MG63 (cell line): ENCODE results near the gene CEMIP2. TPM values are rescaled to one million over a fixed set of nuclear protein-coding genes. Genes with fewer than 3 reads are reported as not detected.

Experiments used
- DNase-seq: peaks from one replicate; pipeline ENCODE4 v3.0.0-alpha.2; 2020
- H3K27me3 ChIP-seq: fragments of 250-450 bp; sonication (Bioruptor Pico); 2 replicates; pipeline ENCODE4 v1.5.1; 2020; ENCODE audit warnings: mild to moderate bottlenecking, moderate library complexity
- H3K36me3 ChIP-seq: fragments of 250-450 bp; sonication (Bioruptor Pico); 2 replicates; pipeline ENCODE4 v1.5.1; 2020; ENCODE audit warnings: mild to moderate bottlenecking, moderate library complexity
- H3K4me3 ChIP-seq: fragments of 250-450 bp; sonication (Bioruptor Pico); 2 replicates; pipeline ENCODE4 v1.5.1; 2020; ENCODE audit warnings: mild to moderate bottlenecking, moderate library complexity
- H3K9me3 ChIP-seq: fragments of 250-450 bp; sonication (Bioruptor Pico); 2 replicates; pipeline ENCODE4 v1.5.1; 2020; ENCODE audit warnings: mild to moderate bottlenecking, moderate library complexity
- total RNA-seq: library from RNA; depleted of rRNA; stranded (reverse); fragments of >200 nt; shearing (Covaris generic); gene quantifications from 2 replicates; pipeline ENCODE4 v1.2.3, GENCODE V29; 2014; ENCODE audit warnings: low replicate concordance

CEMIP2 gene
- total RNA-seq, 1 experiment from 2014 or later = 7.8 TPM

DNA sequence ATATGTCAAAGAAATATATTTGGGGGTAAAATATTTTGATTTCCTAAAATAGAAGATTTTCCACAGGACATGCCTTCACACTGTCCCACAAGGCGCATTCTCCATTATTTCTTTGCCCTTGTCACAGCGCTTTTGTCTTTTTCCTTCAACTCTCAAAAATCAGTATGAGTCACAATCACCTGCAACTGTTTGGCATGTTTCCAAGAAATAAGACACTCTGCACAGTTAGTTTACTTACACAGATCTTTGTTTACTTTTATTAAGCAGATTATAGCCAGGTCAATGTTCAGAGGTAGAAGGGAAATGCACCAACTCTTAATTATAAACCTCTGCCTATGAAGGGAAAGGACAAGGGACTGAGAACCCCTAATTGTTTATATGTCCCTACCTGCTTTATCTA is 9.5 kb downstream of the CEMIP2 start:
- DNase-seq = no peak
- H3K27me3 ChIP-seq = no peaks in the 10 kb centered on the region
- H3K9me3 ChIP-seq = no peaks in the 10 kb centered on the region
- H3K36me3 ChIP-seq = no peaks in the 10 kb centered on the region
- no peak overlapping the region for H3K4me3 ChIP-seq

DNA sequence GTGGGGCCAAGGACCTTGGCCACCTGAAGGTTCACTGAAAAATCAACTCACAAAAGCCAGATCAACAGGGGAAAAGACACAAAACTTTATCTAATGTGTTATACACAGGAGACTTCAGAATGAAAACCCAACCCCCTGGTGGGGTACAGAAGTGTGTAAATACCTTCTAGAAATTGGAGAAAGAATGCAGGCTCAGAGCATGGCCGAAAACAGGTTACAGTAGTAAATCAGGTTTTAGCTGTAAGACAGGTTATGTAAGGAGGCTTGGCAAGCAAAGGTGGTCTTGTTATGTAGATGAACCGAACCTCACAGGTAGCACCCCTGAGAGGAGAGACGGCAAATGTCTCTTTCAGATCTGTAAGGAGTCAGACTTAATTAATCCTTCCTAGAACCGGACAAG is 10.0 kb downstream of the CEMIP2 start:
- H3K27me3 ChIP-seq = no peaks in the 10 kb centered on the region
- H3K36me3 ChIP-seq = no peaks in the 10 kb centered on the region
- H3K4me3 ChIP-seq = no peak overlapping the region
- no peak for DNase-seq
- H3K9me3 ChIP-seq = no peaks in the 10 kb centered on the region

DNA sequence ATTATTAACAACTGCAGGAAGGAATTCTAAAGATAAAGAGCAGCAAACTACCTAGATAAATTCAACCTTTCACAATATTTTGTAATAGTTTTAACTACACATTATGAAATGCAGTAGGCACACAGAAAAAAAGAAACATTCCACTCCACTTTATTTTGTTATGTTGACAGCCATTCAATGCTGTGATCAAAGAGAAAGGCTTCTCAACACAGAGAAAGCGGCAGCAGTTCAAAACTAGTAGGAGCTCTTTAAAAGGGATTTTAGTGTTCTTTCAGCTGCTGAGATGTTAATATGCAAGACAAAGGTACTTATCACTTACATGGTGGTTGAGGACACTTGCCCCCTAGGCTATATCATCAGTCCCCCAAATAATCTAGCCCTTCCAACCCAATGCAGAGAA is 11.6 kb downstream of the CEMIP2 start:
- H3K27me3 ChIP-seq = no peaks in the 10 kb centered on the region
- no peak for DNase-seq

DNA sequence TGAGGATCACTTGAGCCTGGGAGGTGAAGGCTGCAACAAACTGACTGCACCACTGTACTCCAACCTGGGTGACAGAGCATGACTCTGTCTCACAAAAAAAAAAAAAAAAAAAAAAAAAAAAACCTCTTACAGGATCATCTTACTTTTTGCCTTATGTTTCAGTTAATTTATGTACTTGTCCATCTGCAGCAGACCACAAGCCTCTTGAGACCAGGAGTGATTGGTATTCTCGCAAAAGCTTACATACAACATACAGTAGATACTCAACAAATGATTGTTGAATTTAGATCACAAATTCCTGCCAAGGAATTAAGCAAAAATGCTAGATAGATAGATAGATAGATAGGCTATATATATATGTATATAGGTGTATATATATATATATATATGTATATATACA is 12.4 kb downstream of the CEMIP2 start:
- Histone ChIP-seq H3K9me3 (no peaks in the 10 kb centered on the region), H3K36me3 (no peaks in the 10 kb centered on the region), H3K4me3 (no peak overlapping the region), H3K27me3 (no peaks in the 10 kb centered on the region)
- no peak for DNase-seq

More for the DNA sequence above, 11.6 kb downstream of the CEMIP2 start:
- Histone ChIP-seq H3K36me3 (no peaks in the 10 kb centered on the region), H3K9me3 (no peaks in the 10 kb centered on the region), H3K4me3 (no peak overlapping the region)

DNA sequence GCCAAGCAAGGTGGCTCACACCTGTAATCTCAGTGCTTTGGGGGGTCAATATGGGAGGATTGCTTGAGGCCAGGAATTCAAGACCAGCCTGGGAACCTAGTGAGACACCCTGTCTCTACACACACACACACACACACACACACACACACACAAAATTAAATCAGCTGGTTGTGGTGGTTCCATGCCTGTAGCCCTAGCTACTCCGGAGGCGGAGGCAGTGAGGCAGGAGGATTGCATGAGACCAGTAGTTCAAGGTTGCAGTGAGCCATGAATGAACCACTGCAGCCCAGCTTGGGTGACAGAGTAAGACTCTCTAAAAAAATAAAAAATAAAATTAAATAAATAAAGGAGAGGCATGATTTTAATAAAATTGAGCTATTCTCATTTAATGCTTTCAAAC is 13.1 kb downstream of the CEMIP2 start:
- H3K9me3 ChIP-seq = no peaks in the 10 kb centered on the region
- no peaks in the 10 kb centered on the region for H3K27me3 ChIP-seq
- no peak for DNase-seq
- no peaks in the 10 kb centered on the region for H3K36me3 ChIP-seq
- H3K4me3 ChIP-seq = no peak overlapping the region

DNA sequence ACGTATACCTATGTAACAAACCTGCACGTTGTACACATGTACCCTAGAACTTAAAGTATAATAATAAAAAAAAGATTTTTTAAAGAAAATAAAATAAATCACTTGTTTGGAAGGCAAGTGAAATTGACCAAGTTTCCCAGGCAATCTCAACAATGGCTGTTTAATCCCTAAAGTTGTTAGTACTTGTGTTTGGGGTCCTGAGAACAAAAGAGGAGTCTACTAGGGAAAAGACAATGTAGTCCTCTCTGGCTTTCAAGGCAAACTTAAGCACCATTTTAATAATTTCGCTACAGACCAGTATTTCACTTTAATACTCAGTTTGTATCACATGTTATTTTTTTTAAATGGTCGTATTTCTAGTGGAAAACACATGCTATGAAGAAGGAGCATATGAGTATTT is 14.2 kb downstream of the CEMIP2 start:
- Histone ChIP-seq H3K4me3 (no peak overlapping the region), H3K9me3 (no peaks in the 10 kb centered on the region), H3K36me3 (no peaks in the 10 kb centered on the region), H3K27me3 (no peaks in the 10 kb centered on the region)
- no peak for DNase-seq

DNA sequence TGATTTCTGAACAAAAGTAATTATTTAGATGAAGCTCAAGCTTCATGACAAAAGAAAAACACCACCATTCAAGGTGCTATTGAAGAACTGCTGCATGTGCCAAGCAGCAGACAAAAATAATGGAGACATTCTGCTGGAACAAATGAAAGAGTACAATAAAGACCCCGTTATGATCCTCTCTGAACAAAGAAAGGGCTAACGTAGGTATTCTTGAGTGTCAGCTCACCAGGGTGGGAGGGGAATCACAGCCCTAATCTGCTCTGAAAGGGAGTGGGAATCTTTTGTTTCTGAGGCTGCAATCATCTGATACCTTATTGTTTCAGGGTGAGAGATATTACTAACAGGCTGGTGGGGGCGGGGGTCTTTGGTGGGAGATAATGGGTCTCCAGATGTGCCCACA is 15.4 kb downstream of the CEMIP2 start:
- Histone ChIP-seq H3K9me3 (no peaks in the 10 kb centered on the region), H3K4me3 (no peak overlapping the region), H3K27me3 (no peaks in the 10 kb centered on the region), H3K36me3 (no peaks in the 10 kb centered on the region)
- no peak for DNase-seq

DNA sequence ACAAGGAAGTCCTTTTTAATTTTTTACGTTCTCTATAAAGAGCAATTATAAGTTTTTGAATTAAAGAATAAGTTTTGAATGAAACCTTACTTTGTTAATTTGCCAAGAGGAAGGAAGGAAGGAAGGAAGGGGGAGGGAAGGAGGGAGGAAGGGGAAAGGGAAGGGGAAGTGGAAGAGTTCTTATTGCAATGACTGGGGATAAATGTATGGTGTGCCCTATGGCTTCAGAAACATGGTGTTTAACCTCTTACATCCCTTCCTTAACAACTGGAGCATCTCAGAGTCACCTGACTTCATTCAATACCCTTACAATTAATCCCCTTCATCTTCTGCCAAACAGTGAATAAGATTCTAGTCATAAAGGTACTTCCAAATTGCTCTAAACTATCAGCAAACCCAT is 16.0 kb downstream of the CEMIP2 start:
- Histone ChIP-seq H3K36me3 (no peaks in the 10 kb centered on the region), H3K4me3 (no peak overlapping the region), H3K27me3 (no peaks in the 10 kb centered on the region), H3K9me3 (no peaks in the 10 kb centered on the region)
- DNase-seq = no peak

DNA sequence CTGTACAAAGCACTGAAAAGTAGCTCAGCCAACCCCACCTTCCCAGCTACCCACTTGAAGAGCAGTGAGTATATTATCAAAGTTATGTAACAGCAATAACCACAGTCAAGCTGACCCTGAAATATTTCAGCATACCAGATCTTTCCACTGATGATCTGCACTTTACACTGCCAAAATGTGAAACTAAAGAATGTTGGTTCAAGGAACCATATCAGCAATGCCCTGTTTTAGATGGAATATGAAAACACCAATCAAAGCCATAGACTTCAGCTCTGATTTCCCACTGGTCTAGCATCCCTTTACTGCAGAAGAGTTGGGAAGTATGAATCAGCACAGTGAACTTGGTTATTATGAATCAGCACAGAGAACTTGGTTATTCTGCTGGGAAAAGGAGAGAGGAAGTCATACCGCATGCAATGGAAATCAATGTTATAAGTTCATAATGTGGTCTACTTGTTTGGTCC is 20.0 kb downstream of the CEMIP2 start:
- no peaks in the 10 kb centered on the region for H3K27me3 ChIP-seq
- no peak overlapping the region for H3K4me3 ChIP-seq
- DNase-seq = no peak
- no peaks in the 10 kb centered on the region for H3K36me3 ChIP-seq
- H3K9me3 ChIP-seq = no peaks in the 10 kb centered on the region

DNA sequence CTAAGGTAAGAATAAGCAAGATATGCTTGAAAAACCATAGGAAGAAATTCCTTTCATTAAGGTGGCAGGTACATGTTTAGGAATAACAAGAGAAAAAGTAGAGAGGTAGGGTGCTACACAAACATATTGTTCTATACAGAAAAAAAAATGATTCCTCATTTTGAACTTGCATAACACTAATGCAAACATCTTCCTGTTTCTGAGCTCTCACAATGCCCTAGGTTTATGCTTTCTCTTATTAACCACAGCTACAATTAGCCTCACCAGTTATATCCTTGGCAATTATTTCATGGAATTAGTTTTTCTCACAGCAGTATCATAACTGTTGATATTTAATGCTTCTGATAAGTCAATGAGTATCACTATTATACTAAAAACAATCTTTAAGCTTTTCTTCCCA is 20.7 kb downstream of the CEMIP2 start:
- H3K4me3 ChIP-seq = no peak overlapping the region
- no peak for DNase-seq
- no peaks in the 10 kb centered on the region for H3K27me3 ChIP-seq
- no peaks in the 10 kb centered on the region for H3K9me3 ChIP-seq
- no peaks in the 10 kb centered on the region for H3K36me3 ChIP-seq

DNA sequence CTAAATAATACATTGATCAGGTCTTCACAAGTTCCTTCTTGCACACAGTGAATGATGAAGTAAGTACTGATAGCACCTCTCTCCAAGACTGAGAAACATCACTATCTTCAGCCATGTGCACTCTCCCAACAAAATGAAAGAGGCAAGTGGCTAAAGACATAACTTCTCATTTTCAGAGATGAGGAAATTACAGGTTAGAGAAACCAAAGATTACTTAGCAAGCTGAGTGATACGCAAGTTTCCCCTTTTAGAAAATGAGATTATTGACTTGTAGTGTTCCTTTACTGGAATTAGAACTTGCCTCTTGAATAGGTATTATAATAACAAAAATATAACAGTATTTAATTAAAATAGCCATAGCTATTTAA is 21.6 kb downstream of the CEMIP2 start:
- Histone ChIP-seq H3K36me3 (no peaks in the 10 kb centered on the region), H3K9me3 (no peaks in the 10 kb centered on the region), H3K4me3 (no peak overlapping the region), H3K27me3 (no peaks in the 10 kb centered on the region)
- DNase-seq = no peak

DNA sequence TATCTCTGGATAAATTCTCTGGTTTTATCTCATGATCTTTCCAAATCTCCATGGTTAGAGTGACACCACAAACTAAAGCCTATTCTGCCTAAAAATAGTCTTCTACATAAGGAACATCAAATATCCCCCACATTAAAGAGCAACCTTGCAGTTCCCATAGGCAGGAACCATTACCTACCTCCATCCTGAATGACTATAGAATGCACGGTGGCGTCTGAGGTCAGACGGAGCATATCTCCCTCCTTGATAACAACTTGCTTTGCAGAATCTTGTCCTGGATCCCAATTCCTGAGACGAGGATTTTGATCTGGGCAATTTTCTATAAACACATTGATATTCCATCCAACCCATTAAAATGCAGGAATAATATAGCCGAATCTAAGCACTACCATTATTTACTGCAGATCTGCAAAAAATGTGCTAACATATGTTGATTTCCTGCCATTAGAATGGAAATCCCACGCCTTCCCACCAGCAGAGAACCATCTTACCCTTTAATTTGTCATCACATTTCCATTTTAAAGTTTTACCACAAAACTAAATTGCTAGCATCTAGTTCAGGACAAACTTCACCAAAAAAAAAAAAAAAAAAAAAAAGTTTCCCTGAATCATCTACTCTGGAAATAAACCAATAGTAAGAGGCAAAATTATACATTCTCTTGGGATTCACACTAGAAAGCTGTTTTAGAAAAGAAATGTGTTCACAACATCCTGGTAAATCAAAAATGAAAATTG is 22.1 kb downstream of the CEMIP2 start:
- H3K36me3 ChIP-seq = no peaks in the 10 kb centered on the region
- H3K9me3 ChIP-seq = no peaks in the 10 kb centered on the region
- H3K4me3 ChIP-seq = no peak overlapping the region
- DNase-seq = no peak
- H3K27me3 ChIP-seq = no peaks in the 10 kb centered on the region

DNA sequence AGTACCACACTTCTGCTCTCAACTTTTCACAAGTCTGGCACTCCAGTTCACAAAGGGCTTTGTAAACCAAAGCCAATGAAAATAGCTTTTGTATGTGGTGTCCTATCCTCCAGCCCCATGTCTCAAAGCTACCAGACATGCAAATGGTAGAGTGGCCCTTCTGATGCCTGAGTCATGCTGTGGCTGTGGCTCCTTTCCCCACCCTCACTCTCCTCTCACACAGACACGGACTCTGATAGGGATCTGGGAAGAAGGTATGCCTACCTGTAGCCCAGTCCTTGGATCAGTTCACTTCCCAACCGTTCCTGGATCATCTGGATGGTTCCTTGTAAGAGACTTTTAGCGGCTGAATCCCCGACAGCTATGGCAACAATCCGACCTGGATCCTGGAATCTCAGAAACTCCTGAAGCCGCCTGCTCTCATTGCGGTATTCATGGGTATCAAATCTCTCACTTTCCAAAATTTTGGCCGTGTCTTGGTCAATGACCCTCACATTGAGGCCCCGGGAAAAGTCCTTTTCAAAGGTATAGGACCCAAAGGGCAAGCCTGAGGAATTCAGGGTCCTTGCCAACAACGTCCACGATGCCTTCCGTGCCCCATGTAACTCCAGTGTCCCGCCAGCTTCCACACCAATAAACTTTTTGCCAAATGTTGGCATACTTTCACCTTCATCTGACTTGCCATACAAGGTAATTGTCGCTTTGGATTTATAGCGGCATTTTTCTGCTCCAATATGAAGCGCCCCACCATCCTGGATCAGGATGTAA is 23.4 kb downstream of the CEMIP2 start:
- Histone ChIP-seq H3K9me3 (no peaks in the 10 kb centered on the region), H3K27me3 (no peaks in the 10 kb centered on the region), H3K36me3 (no peaks in the 10 kb centered on the region), H3K4me3 (no peak overlapping the region)
- no peak for DNase-seq

DNA sequence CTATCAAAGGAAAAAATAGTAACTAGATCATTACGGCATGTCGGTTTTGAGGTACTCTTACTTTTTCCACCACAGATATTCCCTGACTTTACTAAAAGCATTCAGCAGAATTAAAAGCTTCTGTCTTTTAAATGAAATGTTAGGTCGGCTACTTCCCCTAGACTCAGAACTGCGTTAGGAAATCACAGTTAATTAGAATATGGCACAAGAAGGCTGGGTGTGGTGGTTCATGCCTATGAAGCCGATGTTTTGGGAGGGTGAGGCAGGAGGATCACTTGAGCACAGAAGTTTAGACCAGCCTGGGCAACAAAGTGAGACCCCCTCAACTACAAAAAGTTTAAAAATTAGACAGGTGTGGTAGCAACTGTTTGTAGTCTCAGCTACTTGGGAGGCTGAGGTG is 24.4 kb downstream of the CEMIP2 start:
- no peaks in the 10 kb centered on the region for H3K9me3 ChIP-seq
- H3K36me3 ChIP-seq = no peaks in the 10 kb centered on the region
- no peaks in the 10 kb centered on the region for H3K27me3 ChIP-seq
- DNase-seq = no peak
- no peak overlapping the region for H3K4me3 ChIP-seq

DNA sequence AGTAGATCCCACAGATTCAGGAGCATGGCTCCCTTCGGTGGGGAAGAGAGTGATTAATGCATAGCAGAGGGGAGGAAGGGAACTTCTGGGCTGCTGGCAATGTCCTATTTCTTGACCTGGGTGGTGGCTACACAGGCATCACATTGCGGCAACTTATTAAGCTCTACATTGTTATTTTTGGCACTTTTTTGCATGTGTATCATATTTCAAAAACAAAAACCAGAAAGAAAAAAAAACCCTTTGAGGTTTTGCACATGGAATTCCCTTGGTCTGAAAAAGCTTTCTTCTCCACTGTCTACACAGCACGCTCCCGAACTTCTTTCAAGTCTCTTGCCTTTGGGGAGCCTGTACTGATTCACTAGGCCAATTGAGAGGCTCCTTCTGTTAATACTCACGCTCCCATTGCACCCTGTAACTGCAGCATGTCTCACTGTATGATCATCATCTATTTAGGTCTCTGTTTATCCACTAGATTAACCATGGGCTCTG is 25.1 kb downstream of the CEMIP2 start:
- Histone ChIP-seq H3K4me3 (no peak overlapping the region), H3K27me3 (no peaks in the 10 kb centered on the region), H3K9me3 (no peaks in the 10 kb centered on the region), H3K36me3 (no peaks in the 10 kb centered on the region)
- no peak for DNase-seq

DNA sequence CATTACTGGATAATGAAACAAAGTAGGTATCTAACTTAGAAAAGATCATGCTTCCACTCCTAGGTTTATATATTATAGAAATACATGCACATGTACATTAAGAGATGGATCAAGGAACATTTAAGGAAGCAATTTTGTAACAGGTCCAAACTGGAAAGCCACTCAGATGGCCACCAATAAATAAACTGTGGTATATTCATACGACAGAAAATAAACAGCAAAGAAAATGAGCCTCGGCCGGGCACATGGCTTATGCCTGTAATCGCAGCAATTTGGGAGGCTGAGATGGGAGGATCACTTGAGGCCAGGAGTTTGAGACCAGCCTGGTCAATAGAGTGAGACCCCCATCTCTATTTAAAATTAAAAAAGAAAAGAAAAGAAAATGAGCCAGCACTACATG is 25.6 kb downstream of the CEMIP2 start:
- H3K36me3 ChIP-seq = no peaks in the 10 kb centered on the region
- H3K9me3 ChIP-seq = no peaks in the 10 kb centered on the region
- no peaks in the 10 kb centered on the region for H3K27me3 ChIP-seq
- H3K4me3 ChIP-seq = no peak overlapping the region
- DNase-seq = no peak

DNA sequence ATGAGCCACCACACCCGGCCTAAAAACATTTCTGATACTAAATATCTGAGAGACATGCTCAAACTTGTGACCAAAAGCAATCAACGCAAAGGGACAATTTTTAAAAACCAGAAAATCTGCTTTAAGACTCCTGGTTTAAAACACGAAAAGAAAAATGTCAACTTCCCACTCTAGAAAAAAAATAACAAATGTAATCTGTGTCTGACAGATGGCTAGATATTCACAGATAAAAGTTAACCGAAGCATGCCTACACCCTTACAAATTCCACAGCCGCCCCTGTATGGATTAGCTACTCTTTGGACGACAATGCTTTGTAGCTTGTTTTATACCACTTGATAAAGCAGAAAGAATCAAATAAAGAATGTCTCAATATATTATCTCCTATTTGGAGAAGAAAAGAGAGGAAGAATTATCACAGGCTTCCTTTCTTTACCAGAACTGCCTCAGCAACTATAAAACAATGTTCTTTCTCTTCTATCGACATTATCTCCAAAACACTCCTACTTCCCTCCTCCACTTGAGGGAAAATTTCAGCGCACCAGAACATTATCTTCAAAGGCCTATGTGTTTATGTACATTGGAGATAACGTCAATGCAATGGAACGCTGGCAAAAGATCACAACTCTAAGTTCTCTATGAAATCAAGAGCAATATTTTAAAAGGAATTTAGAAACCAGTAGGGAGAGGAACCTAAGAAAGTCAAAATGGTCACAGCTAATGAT is 26.2 kb downstream of the CEMIP2 start:
- no peaks in the 10 kb centered on the region for H3K9me3 ChIP-seq
- DNase-seq = no peak
- H3K4me3 ChIP-seq = no peak overlapping the region
- H3K27me3 ChIP-seq = no peaks in the 10 kb centered on the region
- H3K36me3 ChIP-seq = no peaks in the 10 kb centered on the region
